ENCODE data around the gene XYLT1. TPM values are rescaled to one million over a fixed set of nuclear protein-coding genes. Genes with fewer than 3 reads are reported as not detected.

The XYLT1 gene
- total and polyA plus RNA-seq, 2 of the 13 experiments (the other 11 are each of a cell fraction or from before 2014, with no cell fraction given) = not detected

DNA sequence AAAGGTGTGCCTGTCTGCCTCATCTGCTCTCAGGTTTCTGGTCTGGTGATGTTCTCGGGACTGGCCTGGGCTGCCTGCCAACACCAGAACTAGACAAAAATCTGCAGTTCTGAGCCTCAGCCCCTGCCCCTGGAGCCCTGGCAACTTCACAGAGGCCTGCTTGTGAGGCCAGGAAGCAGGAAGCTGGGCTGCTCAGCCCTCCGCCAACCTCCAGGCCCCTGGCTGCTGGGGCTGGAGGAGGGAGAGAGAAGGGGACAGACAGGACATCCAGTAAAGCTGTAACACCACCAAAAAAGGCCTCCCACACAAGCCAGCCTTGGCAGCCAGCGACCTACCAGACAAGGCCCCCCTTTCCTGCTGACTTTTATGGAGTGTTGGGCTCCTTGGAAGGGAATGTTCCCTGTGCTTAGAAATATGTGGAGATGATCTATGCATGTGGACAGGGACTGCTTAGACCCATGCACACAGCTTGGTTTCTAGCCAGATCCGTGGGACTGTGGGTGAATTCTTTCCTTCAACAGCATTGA, 157.6 kb downstream of the XYLT1 start (continued):
- TF ChIP-seq ZFP62 (CRISPR knock-in tag; IDR thresholded peaks at IDR 0.05) (no peak), NR2F6 (IDR thresholded peaks at IDR 0.05) (no peak), NR2F6 (CRISPR knock-in tag; IDR thresholded peaks at IDR 0.05) (no peak)

- Histone ChIP-seq H3K9ac (ENCODE audit: insufficient read depth, low read depth, low read length) (no peak overlapping the region), H3K4me1 (ENCODE audit: insufficient read depth, low read length) (peaks cover 7% of the 10 kb centered on the region), H3K9me3 (ENCODE audit: low read length) (no peaks in the 10 kb centered on the region), H3K27ac (ENCODE audit: extremely low read length, insufficient read depth, low read length) (no peak overlapping the region), H3K27me3 (ENCODE audit: control insufficient read depth in 1 of 2, insufficient read depth in 2 of 2, low read length in 2 of 2) (peaks cover 0 to 5% of the 10 kb centered on the region in 2 experiments; a peak in 1 of 5 replicates), H3K79me2 (ENCODE audit: insufficient read depth, low read length) (no peaks in the 10 kb centered on the region), H3K4me2 (ENCODE audit: low read depth, low read length) (no peak overlapping the region), H2AFZ (ENCODE audit: low read length) (no peak overlapping the region), H3K36me3 (replicated peaks in 1 of 2; ENCODE audit: control insufficient read depth in 1 of 2, insufficient read depth in 2 of 2, low read length in 2 of 2) (no peaks in the 10 kb centered on the region), H4K20me1 (ENCODE audit: insufficient read depth, low read length) (no peaks in the 10 kb centered on the region), H3K4me3 (replicated peaks in 1 of 3; ENCODE audit: insufficient read depth in 1 of 3, low read depth in 2 of 3, low read length in 3 of 3) (no peak overlapping the region)
- FAIRE-seq (no peak), DNase-seq (ENCODE audit: low spot score) (no peak), ATAC-seq (no peak)
- TF ChIP-seq FOSL2 (CRISPR knock-in tag; IDR thresholded peaks at IDR 0.05) = peak; percentile 24; the same call in 1 of the 2 replicates
- no peak for TF ChIP-seq ZNF740 (CRISPR knock-in tag; IDR thresholded peaks at IDR 0.05)
- in situ Hi-C loops (cut with HindIII; ENCODE audit: extremely low pct_ligation_motif_present, low pct_unique_long_range_greater_than_20kb) = no loop called here
- WGBS (ENCODE audit: low lambda C conversion rate) = 29% methylated on average over 8 of the region's 8 CpGs
- no TSS peak for BruUV-seq (replicated peaks)
- intact Hi-C loops (cut with micrococcal nuclease; ENCODE audit: unreplicated experiment) = no loop called here
- POLR2A ChIA-PET = no interaction called here
- CTCF ChIA-PET (ENCODE audit: low intra/inter-chr PET ratio, low total read pairs) = no interaction called here
These were observed 158.6 kb downstream of the XYLT1 start for GRCh38 chr16:17312094-17312710.

GRCh38 chr16:17311333-17312093, 159.2 kb downstream of the XYLT1 start:
- H3K36me3 ChIP-seq (replicated peaks in 1 of 2; ENCODE audit: control insufficient read depth in 1 of 2, insufficient read depth in 2 of 2, low read length in 2 of 2) = no peaks in the 10 kb centered on the region
- no peak for ATAC-seq
- H3K9ac ChIP-seq (ENCODE audit: insufficient read depth, low read depth, low read length) = no peak overlapping the region
- no peak overlapping the region for H3K4me2 ChIP-seq (ENCODE audit: low read depth, low read length)
- peaks cover 7% of the 10 kb centered on the region for H3K4me1 ChIP-seq (ENCODE audit: insufficient read depth, low read length)
- no peak for FAIRE-seq
- no peak overlapping the region for H3K4me3 ChIP-seq (replicated peaks in 1 of 3; ENCODE audit: insufficient read depth in 1 of 3, low read depth in 2 of 3, low read length in 3 of 3)
- no peak for DNase-seq (ENCODE audit: low spot score)
- intact Hi-C loops (cut with micrococcal nuclease; ENCODE audit: unreplicated experiment) (no loop called here), in situ Hi-C loops (cut with HindIII; ENCODE audit: extremely low pct_ligation_motif_present, low pct_unique_long_range_greater_than_20kb) (no loop called here)
- no TSS peak for BruUV-seq (replicated peaks)
- no peaks in the 10 kb centered on the region for H3K79me2 ChIP-seq (ENCODE audit: insufficient read depth, low read length)
- H3K27ac ChIP-seq (ENCODE audit: extremely low read length, insufficient read depth, low read length) = no peak overlapping the region
- no peak overlapping the region for H2AFZ ChIP-seq (ENCODE audit: low read length)
- ChIA-PET POLR2A (no interaction called here), CTCF (ENCODE audit: low intra/inter-chr PET ratio, low total read pairs) (no interaction called here)
- TF ChIP-seq ZNF430 (CRISPR knock-in tag; IDR thresholded peaks at IDR 0.05) = peak; percentile 19; the same call in 1 of the 2 replicates
- TF ChIP-seq, protein P1, sequence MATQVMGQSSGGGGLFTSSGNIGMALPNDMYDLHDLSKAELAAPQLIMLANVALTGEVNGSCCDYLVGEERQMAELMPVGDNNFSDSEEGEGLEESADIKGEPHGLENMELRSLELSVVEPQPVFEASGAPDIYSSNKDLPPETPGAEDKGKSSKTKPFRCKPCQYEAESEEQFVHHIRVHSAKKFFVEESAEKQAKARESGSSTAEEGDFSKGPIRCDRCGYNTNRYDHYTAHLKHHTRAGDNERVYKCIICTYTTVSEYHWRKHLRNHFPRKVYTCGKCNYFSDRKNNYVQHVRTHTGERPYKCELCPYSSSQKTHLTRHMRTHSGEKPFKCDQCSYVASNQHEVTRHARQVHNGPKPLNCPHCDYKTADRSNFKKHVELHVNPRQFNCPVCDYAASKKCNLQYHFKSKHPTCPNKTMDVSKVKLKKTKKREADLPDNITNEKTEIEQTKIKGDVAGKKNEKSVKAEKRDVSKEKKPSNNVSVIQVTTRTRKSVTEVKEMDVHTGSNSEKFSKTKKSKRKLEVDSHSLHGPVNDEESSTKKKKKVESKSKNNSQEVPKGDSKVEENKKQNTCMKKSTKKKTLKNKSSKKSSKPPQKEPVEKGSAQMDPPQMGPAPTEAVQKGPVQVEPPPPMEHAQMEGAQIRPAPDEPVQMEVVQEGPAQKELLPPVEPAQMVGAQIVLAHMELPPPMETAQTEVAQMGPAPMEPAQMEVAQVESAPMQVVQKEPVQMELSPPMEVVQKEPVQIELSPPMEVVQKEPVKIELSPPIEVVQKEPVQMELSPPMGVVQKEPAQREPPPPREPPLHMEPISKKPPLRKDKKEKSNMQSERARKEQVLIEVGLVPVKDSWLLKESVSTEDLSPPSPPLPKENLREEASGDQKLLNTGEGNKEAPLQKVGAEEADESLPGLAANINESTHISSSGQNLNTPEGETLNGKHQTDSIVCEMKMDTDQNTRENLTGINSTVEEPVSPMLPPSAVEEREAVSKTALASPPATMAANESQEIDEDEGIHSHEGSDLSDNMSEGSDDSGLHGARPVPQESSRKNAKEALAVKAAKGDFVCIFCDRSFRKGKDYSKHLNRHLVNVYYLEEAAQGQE (IDR thresholded peaks at IDR 0.05; ENCODE audit: borderline replicate concordance in 1 of 2, low read depth in 1 of 2, low read length in 2 of 2) = peak in 1 of 2 experiments; percentile 62; a peak in 3 of 4 replicates
- TF ChIP-seq SP2 (CRISPR knock-in tag; IDR thresholded peaks at IDR 0.05) = no peak
- H4K20me1 ChIP-seq (ENCODE audit: insufficient read depth, low read length) = no peaks in the 10 kb centered on the region
- H3K27me3 ChIP-seq (ENCODE audit: control insufficient read depth in 1 of 2, insufficient read depth in 2 of 2, low read length in 2 of 2) = peaks cover 0 to 5% of the 10 kb centered on the region in 2 experiments; a peak in 1 of 5 replicates
- H3K9me3 ChIP-seq (ENCODE audit: low read length) = no peaks in the 10 kb centered on the region
- 4% methylated on average over 9 of the region's 9 CpGs for WGBS (ENCODE audit: low lambda C conversion rate)

All from HepG2 (cell line).